HepG2 (cell line): ENCODE data around the gene ATG7. TPM values are rescaled to one million over a fixed set of nuclear protein-coding genes. Genes with fewer than 3 reads are reported as not detected.

ENCODE experiments used
- HHEX ChIP-seq: IDR thresholded peaks from 2 replicates; pipeline ENCODE4 v1.6.1; 2016; ENCODE audit warnings: control low read depth
- HOXA7 ChIP-seq: sonication (generic); formaldehyde crosslinking; IDR thresholded peaks from 2 replicates; pipeline ENCODE4 v1.8.1; 2022; ENCODE audit warnings: mild to moderate bottlenecking, missing genetic modification reagents, moderate library complexity
- MAFF ChIP-seq: IDR thresholded peaks from 2 replicates; pipeline ENCODE4 v1.6.1; 2011; ENCODE audit warnings: low read depth, low read length, improper control_type of control experiment
- MBNL3 ChIP-seq: fragments of 250-450 bp; sonication (Bioruptor Pico); conservative IDR thresholded peaks from 2 replicates; pipeline ENCODE4 v1.8.0; 2022; ENCODE audit warnings: mild to moderate bottlenecking, inconsistent platforms
- MTA3 ChIP-seq: sonication (generic); formaldehyde crosslinking; IDR thresholded peaks from 2 replicates; pipeline ENCODE4 v1.4.0; 2020; ENCODE audit warnings: missing genetic modification reagents
- MTF2 ChIP-seq: sonication (generic); formaldehyde crosslinking; IDR thresholded peaks from 2 replicates; pipeline ENCODE4 v1.5.0; 2020; ENCODE audit warnings: missing genetic modification reagents, borderline replicate concordance
- PBX2 ChIP-seq: IDR thresholded peaks from 2 replicates; pipeline ENCODE4 v1.6.1; 2016; ENCODE audit warnings: control low read depth
- PRDM15 ChIP-seq: sonication (generic); formaldehyde crosslinking; IDR thresholded peaks from 2 replicates; pipeline ENCODE4 v1.4.0; 2020; ENCODE audit warnings: missing genetic modification reagents
- SATB2 ChIP-seq: sonication (generic); formaldehyde crosslinking; IDR thresholded peaks from 2 replicates; pipeline ENCODE4 v1.5.0; 2020; ENCODE audit warnings: missing genetic modification reagents
- SP5 ChIP-seq: IDR thresholded peaks from 2 replicates; pipeline ENCODE4 v1.6.1; 2016; ENCODE audit warnings: low read depth, borderline replicate concordance
- TERF1 ChIP-seq: sonication (generic); formaldehyde crosslinking; IDR thresholded peaks from 2 replicates; pipeline ENCODE4 v1.8.0; 2022; ENCODE audit warnings: mild to moderate bottlenecking, missing genetic modification reagents, moderate library complexity
- TFE3 ChIP-seq: IDR thresholded peaks from 2 replicates; pipeline ENCODE4 v1.6.1; 2016
- TRIM24 ChIP-seq: sonication (generic); formaldehyde crosslinking; IDR thresholded peaks from 2 replicates; pipeline ENCODE4 v1.8.0; 2022; ENCODE audit warnings: mild to moderate bottlenecking, missing genetic modification reagents
- XBP1 ChIP-seq: sonication (generic); formaldehyde crosslinking; IDR thresholded peaks from 2 replicates; pipeline ENCODE4 v1.5.0; 2020; ENCODE audit warnings: missing genetic modification reagents
- ZBTB20 ChIP-seq: sonication (generic); formaldehyde crosslinking; IDR thresholded peaks from 2 replicates; pipeline ENCODE4 v1.8.1; 2023; ENCODE audit warnings: missing genetic modification reagents, low read depth, mild to moderate bottlenecking, borderline replicate concordance
- ZFP82 ChIP-seq: sonication (generic); formaldehyde crosslinking; IDR thresholded peaks from 2 replicates; pipeline ENCODE4 v1.5.1; 2020; ENCODE audit warnings: mild to moderate bottlenecking, missing genetic modification reagents, borderline replicate concordance
- ZNF280B ChIP-seq: sonication (generic); formaldehyde crosslinking; IDR thresholded peaks from 2 replicates; pipeline ENCODE4 v1.5.0; 2020; ENCODE audit warnings: missing genetic modification reagents, mild to moderate bottlenecking, borderline replicate concordance
- ZNF629 ChIP-seq: sonication (generic); formaldehyde crosslinking; conservative IDR thresholded peaks from 2 replicates; pipeline ENCODE4 v1.5.0; 2020; ENCODE audit warnings: missing genetic modification reagents
- ZNF691 ChIP-seq: sonication (generic); formaldehyde crosslinking; IDR thresholded peaks from 2 replicates; pipeline ENCODE4 v1.4.0; 2020; ENCODE audit warnings: missing genetic modification reagents, low read depth, mild to moderate bottlenecking, borderline replicate concordance
- ZSCAN29 ChIP-seq: sonication (generic); formaldehyde crosslinking; conservative IDR thresholded peaks from 2 replicates; pipeline ENCODE4 v1.4.0; 2020; ENCODE audit warnings: mild to moderate bottlenecking, missing genetic modification reagents
- ZSCAN9 ChIP-seq: IDR thresholded peaks from 2 replicates; pipeline ENCODE4 v1.6.1; 2016; ENCODE audit warnings: borderline replicate concordance
- polyA plus RNA-seq, 8 experiments: library from polyadenylated mRNA; depleted of rRNA in 3 of 8; stranded (reverse) in 7 of 8; unstranded in 1 of 8; fragments of >200 nt; fragmentation: Illumina TruSeq in 4 of 8; extraction: Trizol in 4 of 8; gene quantifications; 2 replicates each; pipeline versions ENCODE4 v1.2.1 to v1.2.3, GENCODE V29; 2011 to 2016; ENCODE audit warnings: low read depth in 4 of 8, missing spikeins in 1 of 8, mixed read lengths in 1 of 8; ENCODE audit not compliant: insufficient read depth in 1 of 8
- total RNA-seq, 5 experiments: library from RNA; depleted of rRNA; stranded (reverse); fragments of >200 nt; fragmentation: Illumina TruSeq; extraction: Trizol; gene quantifications; 2 replicates each; pipeline ENCODE4 v1.2.3, GENCODE V29; 2016; ENCODE audit warnings: low read depth in 1 of 5

Gene ATG7
- total and polyA plus RNA-seq, 2 of the 13 experiments (the other 11 are each of a cell fraction or from before 2014, with no cell fraction given): 7.8 to 22.1 TPM

- no peak for TF ChIP-seq HOXA7 (CRISPR knock-in tag)
- no peak for TF ChIP-seq ZSCAN29 (CRISPR knock-in tag)
- TF ChIP-seq TFE3 (CRISPR knock-in tag): no peak
- TF ChIP-seq ZNF629 (CRISPR knock-in tag): no peak
- TF ChIP-seq TERF1: no peak
- TF ChIP-seq MTA3 (CRISPR knock-in tag): no peak
- no peak for TF ChIP-seq MTF2
- no peak for TF ChIP-seq ZNF691
- TF ChIP-seq ZFP82 (CRISPR knock-in tag): no peak
- TF ChIP-seq XBP1 (CRISPR knock-in tag): no peak
- TF ChIP-seq MBNL3: no peak
- TF ChIP-seq TRIM24: no peak
- TF ChIP-seq ZBTB20 (CRISPR knock-in tag): no peak
- no peak for TF ChIP-seq PRDM15 (CRISPR knock-in tag)
- no peak for TF ChIP-seq ZNF280B
- no peak for TF ChIP-seq HHEX (CRISPR knock-in tag)
- no peak for TF ChIP-seq MAFF
- TF ChIP-seq PBX2 (CRISPR knock-in tag): no peak
- no peak for TF ChIP-seq SATB2
- TF ChIP-seq SP5 (CRISPR knock-in tag): no peak; the same call in 1 of the 2 replicates
- no peak for TF ChIP-seq ZSCAN9 (CRISPR knock-in tag)
These were observed 321.3 kb downstream of the ATG7 start (continued) for GRCh38 chr3:11593318-11594034.
